HG03159 (cell line): ENCODE data around the gene MOGAT1.
A peak's percentile ranks its signal among the peaks of the same experiment; 100 is the strongest.
"Not testable (repeated sequence)": the region's sequence is repeated elsewhere in the genome, so short reads cannot be mapped to it uniquely, and the experiment has no call there.

Experiments
- ATAC-seq: cut with Tn5 transposase; IDR thresholded peaks from one replicate; pipeline ENCODE4 v1.9.1; 2021; ENCODE audit warnings: mild to moderate bottlenecking, moderate library complexity; ENCODE audit not compliant: unreplicated experiment

The MOGAT1 gene

DNA sequence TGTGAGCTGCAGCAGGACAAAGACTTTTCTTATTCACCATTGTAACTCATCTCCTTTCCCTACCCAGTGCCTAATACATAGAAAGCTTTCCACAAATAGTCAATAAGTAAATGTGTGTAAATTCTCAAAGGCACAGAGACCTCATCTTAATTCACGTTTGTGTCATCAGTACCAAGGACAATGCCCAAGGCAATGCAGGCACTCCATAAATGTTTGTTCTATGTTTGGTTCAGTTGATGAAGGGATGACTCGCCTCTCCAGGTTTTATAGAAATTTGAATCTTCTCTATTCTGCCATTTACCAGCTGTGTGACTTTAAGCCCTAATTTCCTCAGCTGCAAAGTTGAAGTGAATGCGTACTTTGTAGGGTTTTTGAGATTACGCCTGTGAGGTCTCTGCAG is 2.1 kb upstream of the MOGAT1 start:
- no peak for ATAC-seq

- no peak for ATAC-seq
Observed at GRCh38 chr2:222670191-222671038, 1.0 kb upstream of the MOGAT1 start.

- ATAC-seq: no peak
Observed at GRCh38 chr2:222672068-222672401, 577 bp downstream of the MOGAT1 start.

DNA sequence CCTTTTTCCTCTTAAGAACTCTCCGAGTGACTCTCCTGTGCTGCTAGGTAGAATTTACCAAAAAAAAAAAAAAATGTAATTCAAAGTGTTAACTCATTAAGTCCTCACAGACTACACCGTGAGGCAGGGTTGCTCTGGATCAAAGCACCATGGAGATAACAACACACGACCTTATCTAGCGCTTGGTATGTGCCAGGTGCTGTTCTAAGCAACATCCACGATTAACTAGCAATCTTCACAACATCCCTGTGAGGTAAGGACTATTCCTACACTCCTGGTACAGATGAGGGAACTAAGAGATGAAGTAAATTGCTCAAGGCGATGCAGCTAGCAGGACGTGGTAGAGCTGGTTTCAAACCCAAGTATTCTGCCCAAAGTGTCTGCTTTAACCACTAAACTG is 1.8 kb downstream of the MOGAT1 start:
- ATAC-seq: no peak

DNA sequence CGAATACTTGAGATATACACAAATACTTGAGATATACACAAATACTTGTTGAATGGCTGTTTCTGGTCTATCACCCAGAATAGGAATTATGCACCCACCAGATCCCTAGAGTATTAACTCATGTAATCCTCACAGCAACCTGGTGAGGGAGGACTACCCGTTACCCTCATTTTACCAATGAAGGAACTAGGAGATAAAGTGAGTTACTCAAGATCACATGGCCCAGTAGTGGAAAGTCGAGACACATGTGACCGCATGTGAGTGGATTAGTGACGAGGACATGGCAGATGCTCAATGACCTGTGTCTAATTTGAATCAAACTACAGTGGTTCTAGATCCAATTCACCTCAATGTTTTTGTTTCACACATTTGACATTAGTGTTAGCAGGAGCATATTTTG is 2.4 kb downstream of the MOGAT1 start:
- ATAC-seq: no peak

DNA sequence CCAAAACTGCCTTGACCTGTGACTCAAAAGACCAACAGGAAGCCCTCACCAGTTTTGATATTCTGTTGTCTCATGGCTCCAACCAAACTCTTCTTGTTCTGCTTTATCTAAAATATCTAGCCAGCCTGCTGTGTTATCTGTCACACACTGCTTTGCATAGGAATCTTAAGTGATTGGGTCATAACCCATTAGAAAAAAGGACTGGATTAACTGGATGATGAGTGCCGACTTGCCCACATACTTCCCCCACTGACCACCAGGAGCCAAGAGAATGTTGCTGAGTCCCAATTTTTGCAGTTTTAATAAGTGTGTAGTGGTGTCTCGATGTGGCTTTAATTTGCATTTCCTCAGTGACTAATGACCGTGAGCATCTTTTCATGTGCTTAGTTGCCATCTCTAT is 6.5 kb downstream of the MOGAT1 start:
- no peak for ATAC-seq

- ATAC-seq: no peak
Observed at GRCh38 chr2:222683805-222684204, 12.3 kb downstream of the MOGAT1 start.

GRCh38 chr2:222686086-222686750 is 14.8 kb downstream of the MOGAT1 start:
- no peak for ATAC-seq

GRCh38 chr2:222688917-222689316 is 17.5 kb downstream of the MOGAT1 start:
- no peak for ATAC-seq

DNA sequence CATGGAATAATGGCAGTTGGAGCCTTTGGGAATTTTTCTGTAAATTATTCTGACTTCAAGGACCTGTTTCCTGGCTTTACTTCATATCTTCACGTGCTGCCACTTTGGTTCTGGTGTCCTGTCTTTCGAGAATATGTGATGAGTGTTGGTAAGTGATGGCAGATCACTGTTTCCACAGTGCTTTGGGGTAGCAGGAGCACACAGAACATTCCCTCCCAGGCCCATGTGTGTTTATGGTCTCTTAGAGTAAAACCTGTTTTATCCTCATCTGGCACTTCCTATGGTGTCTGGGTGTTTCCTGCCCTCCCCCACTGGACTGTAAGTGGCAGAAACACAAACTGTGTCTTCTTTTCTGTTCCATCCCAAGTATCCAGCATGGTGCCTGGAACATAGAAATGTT is 17.9 kb downstream of the MOGAT1 start:
- ATAC-seq: no peak

DNA sequence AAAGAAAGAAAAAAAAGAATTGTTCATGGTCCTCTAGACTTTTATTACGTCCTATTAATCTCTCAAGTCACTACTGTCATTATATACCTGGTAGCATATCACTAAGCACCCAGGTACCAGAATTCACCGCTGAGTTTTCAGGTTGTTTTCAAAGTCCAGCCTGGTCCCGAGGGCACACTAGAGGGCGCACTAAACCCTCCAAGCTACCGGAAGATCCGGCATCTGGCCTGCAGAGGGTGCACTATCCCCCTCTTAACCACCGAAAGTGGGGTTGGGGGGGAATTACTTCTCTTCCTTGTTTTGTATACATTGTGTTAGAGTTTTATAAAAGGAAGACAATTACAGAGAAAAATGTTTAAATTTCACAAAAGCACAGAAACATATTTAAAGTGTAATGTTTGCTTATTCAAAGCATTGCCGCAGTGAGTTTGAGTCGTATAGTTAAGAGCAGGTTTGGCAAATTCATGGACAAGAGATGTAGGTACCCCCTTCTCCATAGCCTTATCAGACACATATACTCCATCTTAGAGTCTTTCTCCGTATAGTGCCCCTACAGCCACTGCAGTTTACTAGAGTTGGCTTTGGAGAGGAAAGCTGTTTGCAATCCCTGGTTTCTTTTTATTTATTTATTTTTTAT is 19.2 kb downstream of the MOGAT1 start:
- peak; percentile 98 for ATAC-seq

- not testable (repeated sequence) for ATAC-seq
Observed at GRCh38 chr2:222693413-222693812, 22.0 kb downstream of the MOGAT1 start.

- ATAC-seq: peak; percentile 63
Observed at GRCh38 chr2:222693837-222694236, 22.4 kb downstream of the MOGAT1 start.

- no peak for ATAC-seq
Observed at GRCh38 chr2:222698276-222698675, 26.8 kb downstream of the MOGAT1 start.

GRCh38 chr2:222701233-222701632 is 29.8 kb downstream of the MOGAT1 start:
- ATAC-seq: no peak

DNA sequence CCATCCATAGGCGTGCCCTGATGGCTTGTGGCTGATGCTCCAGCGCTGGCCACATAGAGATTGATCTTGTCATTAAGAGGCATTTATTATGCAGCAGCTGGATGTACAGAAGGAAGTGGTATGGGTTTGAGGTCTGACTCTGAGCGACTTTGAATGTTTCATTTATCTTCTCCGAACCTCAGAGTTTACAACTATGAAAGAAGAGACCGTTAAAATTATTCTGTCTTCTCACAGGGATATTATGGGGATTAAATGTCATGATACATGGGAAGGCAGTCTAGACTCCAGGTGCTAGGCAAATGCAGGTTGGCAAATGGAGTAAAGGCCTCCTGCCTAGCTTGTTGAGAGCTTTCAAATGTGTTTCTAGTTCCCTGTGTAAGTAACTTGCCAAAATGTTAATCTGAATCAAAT is 30.3 kb downstream of the MOGAT1 start:
- ATAC-seq: peak; percentile 66

DNA sequence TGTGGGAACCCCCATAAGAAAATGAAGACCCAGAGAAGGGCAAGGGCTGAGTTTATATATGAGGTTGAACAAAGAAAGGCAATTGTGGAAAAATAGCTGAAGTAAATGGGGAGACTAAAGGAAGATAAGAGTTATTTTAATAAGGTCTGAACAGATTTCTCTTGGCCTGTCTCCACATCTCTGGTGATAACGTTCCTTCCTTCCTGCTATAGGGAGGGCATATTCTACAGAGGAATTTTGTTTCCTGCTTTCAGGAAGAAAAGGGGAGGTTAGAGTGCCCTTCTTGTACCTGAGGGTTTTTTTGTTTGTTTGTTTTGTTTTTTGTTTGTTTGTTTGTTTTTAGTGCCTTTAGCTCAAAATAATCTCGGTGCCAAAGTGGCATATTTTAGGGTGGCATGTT is 31.6 kb downstream of the MOGAT1 start:
- no peak for ATAC-seq

DNA sequence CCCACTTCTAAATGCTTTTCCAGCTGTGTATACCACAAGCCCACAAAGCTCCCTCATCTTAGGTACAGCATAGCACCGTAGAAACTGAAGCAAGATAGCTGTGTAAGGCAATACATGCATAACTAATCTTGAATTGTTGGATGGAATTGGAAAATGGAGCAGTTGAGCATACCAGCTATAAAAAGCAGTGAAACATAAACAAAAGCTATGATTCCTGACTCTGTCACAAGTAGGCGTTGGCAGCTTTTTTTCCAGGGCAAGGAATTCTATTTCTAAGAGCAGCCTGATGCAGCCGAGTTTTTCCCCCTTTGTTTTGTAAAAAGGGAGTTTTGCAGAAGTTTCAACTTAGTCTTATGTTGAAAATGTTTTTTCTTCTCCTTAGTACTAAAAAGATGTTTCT is 32.4 kb downstream of the MOGAT1 start:
- no peak for ATAC-seq

DNA sequence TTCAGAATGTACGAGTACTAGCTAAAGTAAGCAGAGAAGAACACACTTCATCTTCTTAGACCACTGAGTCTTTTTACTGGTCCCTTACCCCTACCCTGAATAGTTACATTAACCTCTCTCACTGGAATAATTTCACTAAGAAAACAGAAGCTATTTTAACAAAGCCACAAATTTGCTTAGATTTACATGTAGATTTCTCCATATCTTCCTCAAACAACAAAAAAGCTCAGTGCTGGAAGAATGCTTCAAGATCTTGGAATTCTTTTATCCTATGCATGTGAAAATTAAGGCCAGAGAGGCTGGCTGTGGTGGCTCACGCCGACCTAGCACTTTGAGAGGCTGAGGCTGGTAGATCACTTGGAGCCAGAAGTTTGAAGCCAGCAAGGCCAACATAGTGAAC is 35.2 kb downstream of the MOGAT1 start:
- ATAC-seq: no peak

DNA sequence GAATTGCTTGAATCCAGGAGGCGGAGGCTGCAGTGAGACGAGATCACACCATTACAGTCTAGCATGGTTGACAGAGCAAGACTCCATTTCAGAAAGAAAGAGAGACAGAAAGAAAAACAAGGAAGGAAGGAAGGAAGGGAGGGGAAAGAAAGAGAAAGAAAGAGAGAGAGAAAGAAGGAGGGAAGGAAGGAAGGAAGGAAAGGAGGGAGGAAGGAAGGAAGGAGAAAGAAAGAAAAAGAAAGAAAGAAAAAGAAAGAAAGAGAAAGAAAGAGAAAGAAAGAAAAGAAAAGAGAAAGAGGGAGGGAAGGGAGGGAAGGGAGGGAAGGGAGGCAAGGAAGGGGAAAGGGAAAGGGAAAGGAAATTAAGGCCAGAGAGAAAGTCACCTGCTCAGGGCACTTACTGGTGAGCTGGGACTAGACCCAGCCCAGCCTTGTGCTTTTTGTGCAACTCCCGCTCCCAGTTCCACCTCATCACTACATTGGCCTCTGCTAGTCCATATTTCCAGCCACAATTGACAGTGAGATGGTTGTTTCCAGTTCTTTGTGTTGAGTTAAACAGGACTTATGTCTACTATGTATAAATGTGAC is 35.7 kb downstream of the MOGAT1 start:
- ATAC-seq: no peak

- peak; percentile 75 for ATAC-seq
Observed at GRCh38 chr2:222707689-222708273, 36.3 kb downstream of the MOGAT1 start.
